Neuronal stem cell (in vitro differentiated cells): ENCODE results near the gene PPP2R5B.

ENCODE experiments used
- DNase-seq: peaks from one replicate; pipeline ENCODE4 v3.0.0-alpha.2; 2013; ENCODE audit warnings: low spot score
- H2AFZ ChIP-seq: one replicate; pipeline ENCODE4 v1.6.1; 2013; ENCODE audit warnings: mild to moderate bottlenecking, low read length, inconsistent platforms
- H2AK5ac ChIP-seq: 2 replicates; pipeline ENCODE4 v1.6.1; 2013; ENCODE audit warnings: low read depth, mild to moderate bottlenecking, inconsistent platforms, low read length, moderate library complexity, mixed read lengths
- H2BK120ac ChIP-seq: 2 replicates; pipeline ENCODE4 v1.6.1; 2013; ENCODE audit warnings: low read depth, mild to moderate bottlenecking, inconsistent platforms, low read length, moderate library complexity, mixed read lengths
- H2BK12ac ChIP-seq: one replicate; pipeline ENCODE4 v1.6.1; 2013; ENCODE audit warnings: low read length, inconsistent platforms
- H2BK15ac ChIP-seq: 2 replicates; pipeline ENCODE4 v1.6.1; 2013; ENCODE audit warnings: mild to moderate bottlenecking, low read length, inconsistent platforms, mixed read lengths
- H2BK5ac ChIP-seq: one replicate; pipeline ENCODE4 v1.6.1; 2013; ENCODE audit warnings: inconsistent platforms, mild to moderate bottlenecking, low read length, moderate library complexity
- H3K14ac ChIP-seq: one replicate; pipeline ENCODE4 v1.6.1; 2013; ENCODE audit warnings: low read length, inconsistent platforms
- H3K18ac ChIP-seq: 2 replicates; pipeline ENCODE4 v1.6.1; 2013; ENCODE audit warnings: low read length, inconsistent platforms
- H3K23ac ChIP-seq: 2 replicates; pipeline ENCODE4 v1.6.1; 2013; ENCODE audit warnings: low read depth, mild to moderate bottlenecking, mixed read lengths, low read length, inconsistent platforms; ENCODE audit not compliant: poor library complexity
- H3K27ac ChIP-seq: replicated peaks from 3 replicates; pipeline ENCODE4 v1.5.1; 2013; ENCODE audit warnings: low read length, inconsistent platforms
- H3K27me3 ChIP-seq, 3 experiments: 2 replicates each; pipeline ENCODE4 v1.6.1; 2013; ENCODE audit warnings: low read length in 3 of 3, mild to moderate bottlenecking in 2 of 3, inconsistent platforms in 1 of 3, low read depth in 1 of 3, mixed read lengths in 1 of 3, moderate library complexity in 1 of 3; ENCODE audit not compliant: control insufficient read depth in 3 of 3, insufficient read depth in 3 of 3
- H3K36me3 ChIP-seq, 2 donors: replicated peaks in 1 of 2; 2 replicates each; pipeline ENCODE4 v1.6.1; 2013; ENCODE audit warnings: low read length in 2 of 2; ENCODE audit not compliant: control insufficient read depth in 2 of 2, insufficient read depth in 2 of 2
- H3K4ac ChIP-seq: 2 replicates; pipeline ENCODE4 v1.6.1; 2013; ENCODE audit warnings: inconsistent platforms, mild to moderate bottlenecking, low read length, moderate library complexity
- H3K4me1 ChIP-seq, 2 donors: 1 replicate in 1 of 2; 2 replicates in 1 of 2; pipeline ENCODE4 v1.6.1; 2013; ENCODE audit warnings: low read length in 2 of 2, low read depth in 1 of 2; ENCODE audit not compliant: control insufficient read depth in 2 of 2, insufficient read depth in 1 of 2
- H3K4me2 ChIP-seq: one replicate; pipeline ENCODE4 v1.6.1; 2013; ENCODE audit warnings: mild to moderate bottlenecking, low read length, inconsistent platforms; ENCODE audit not compliant: insufficient read depth, poor library complexity, severe bottlenecking
- H3K4me3 ChIP-seq, 2 donors: 2 replicates each; pipeline ENCODE4 v1.5.1; 2013; ENCODE audit warnings: low read length in 2 of 2, mild to moderate bottlenecking in 2 of 2, inconsistent platforms in 1 of 2, moderate library complexity in 1 of 2
- H3K79me1 ChIP-seq: one replicate; pipeline ENCODE4 v1.6.1; 2013; ENCODE audit warnings: low read depth, mild to moderate bottlenecking, inconsistent platforms, low read length, moderate library complexity
- H3K9ac ChIP-seq: one replicate; pipeline ENCODE4 v1.6.1; 2013; ENCODE audit warnings: mild to moderate bottlenecking, low read depth, low read length, inconsistent platforms; ENCODE audit not compliant: poor library complexity
- H3K9me3 ChIP-seq, 2 donors: replicated peaks in 1 of 2; 2 replicates each; pipeline versions ENCODE3 to v1.6.1; 2013; ENCODE audit warnings: low read length in 2 of 2, mild to moderate bottlenecking in 2 of 2, inconsistent platforms in 1 of 2, low read depth in 1 of 2, mixed read lengths in 1 of 2, moderate library complexity in 1 of 2; ENCODE audit not compliant: control insufficient read depth in 2 of 2, insufficient read depth in 1 of 2
- H4K8ac ChIP-seq: one replicate; pipeline ENCODE4 v1.6.1; 2013; ENCODE audit warnings: low read depth, mild to moderate bottlenecking, inconsistent platforms, low read length, moderate library complexity
- H4K91ac ChIP-seq: one replicate; pipeline ENCODE4 v1.6.1; 2013; ENCODE audit warnings: low read length, low read depth, mild to moderate bottlenecking, inconsistent platforms; ENCODE audit not compliant: poor library complexity
- WGBS, 2 donors: extraction: QIAGEN DNeasy Blood & Tissue Kit; methylation state at CpG; one replicate each; pipeline ENCODE4 v1.1.7; 2013; ENCODE audit warnings: missing lambda C conversion rate in 2 of 2, mixed read lengths in 1 of 2; ENCODE audit not compliant: insufficient read length in 2 of 2, insufficient replicate concordance in 1 of 2; ENCODE audit errors: extremely low coverage in 2 of 2; 5-methylcytosine and 5-hydroxymethylcytosine counted together

Gene PPP2R5B

DNA sequence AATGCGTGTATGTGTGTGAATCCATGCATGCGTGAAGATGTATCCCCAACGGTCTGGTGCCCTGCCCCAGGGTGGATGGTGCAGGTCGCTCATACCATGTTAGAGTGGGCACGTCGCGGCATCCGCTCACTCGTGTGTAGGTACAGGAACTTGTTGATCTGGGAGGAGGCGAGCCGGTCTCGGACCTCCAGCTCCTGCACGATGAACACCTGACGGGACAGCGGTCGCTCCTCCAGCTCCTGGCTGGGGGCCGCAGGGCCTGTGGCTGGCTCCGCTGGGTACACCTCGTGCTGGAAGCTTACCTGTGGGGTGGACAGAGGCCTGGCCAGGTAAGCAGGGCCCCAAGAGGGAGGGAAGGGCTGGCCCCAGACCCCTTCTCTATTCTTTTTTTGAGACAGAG is 25.9 kb upstream of the PPP2R5B start:
- H3K27me3 ChIP-seq, result no peaks in the 10 kb centered on the region
- H2AK5ac ChIP-seq, result no peak overlapping the region
- WGBS, 2 donors, result no CpG with 5 or more reads among the region's 19 CpGs
- no peak overlapping the region for H3K4ac ChIP-seq
- H3K36me3 ChIP-seq, result peaks cover 22 to 26% of the 10 kb centered on the region in 2 donors
- H2BK120ac ChIP-seq, result no peak overlapping the region
- no peak overlapping the region for H4K91ac ChIP-seq
- peaks cover 1% of the 10 kb centered on the region for H3K79me1 ChIP-seq
- no peak overlapping the region for H2BK5ac ChIP-seq
- peak overlapping the region; percentile 73 for H3K23ac ChIP-seq
- H3K27ac ChIP-seq, result no peak overlapping the region
- no peak overlapping the region for H2BK15ac ChIP-seq
- no peak overlapping the region for H2AFZ ChIP-seq
- no peaks in the 10 kb centered on the region for H3K9me3 ChIP-seq
- H3K4me3 ChIP-seq, result no peak overlapping the region
- no peak overlapping the region for H3K9ac ChIP-seq
- peak overlapping the region; percentile 43 for H4K8ac ChIP-seq
- H3K4me2 ChIP-seq, result no peak overlapping the region
- H3K4me1 ChIP-seq, result peaks cover 0 to 2% of the 10 kb centered on the region in 2 donors
- H3K18ac ChIP-seq, result no peak overlapping the region
- no peak for DNase-seq
- no peak overlapping the region for H2BK12ac ChIP-seq
- peak overlapping the region; percentile 56 for H3K14ac ChIP-seq

DNA sequence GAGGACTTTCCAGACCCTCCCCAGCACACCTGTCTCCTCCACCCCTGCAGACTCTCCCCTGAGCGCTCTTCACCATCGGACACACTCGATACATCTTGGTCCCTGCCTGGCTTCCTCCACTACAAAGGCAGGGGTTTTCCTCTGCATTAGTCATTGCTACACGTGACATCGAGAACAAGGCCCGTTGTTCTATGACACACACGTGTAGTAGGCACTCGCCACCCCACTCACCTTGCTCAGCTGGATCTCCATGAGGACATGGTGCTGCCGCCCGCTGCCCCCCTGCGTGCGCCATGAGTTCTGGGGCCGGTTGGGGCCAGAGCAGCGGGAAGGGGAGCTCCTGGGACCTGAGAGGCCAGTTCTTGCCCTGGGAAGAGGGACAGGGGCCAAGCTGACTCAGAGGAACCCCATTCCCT is 24.2 kb upstream of the PPP2R5B start:
- Histone ChIP-seq H3K79me1 (no peaks in the 10 kb centered on the region), H3K36me3 (peaks cover 25 to 32% of the 10 kb centered on the region in 2 donors), H3K9ac (no peak overlapping the region), H3K4me1 (no peaks in the 10 kb centered on the region), H2BK5ac (no peak overlapping the region), H2BK120ac (no peak overlapping the region), H3K27me3 (no peaks in the 10 kb centered on the region), H4K91ac (no peak overlapping the region), H3K4ac (no peak overlapping the region), H2BK15ac (no peak overlapping the region), H2AK5ac (no peak overlapping the region), H3K14ac (no peak overlapping the region), H4K8ac (no peak overlapping the region), H3K18ac (no peak overlapping the region), H3K23ac (no peak overlapping the region), H3K4me3 (no peak overlapping the region), H3K4me2 (no peak overlapping the region), H3K27ac (no peak overlapping the region), H2BK12ac (no peak overlapping the region), H3K9me3 (no peaks in the 10 kb centered on the region), H2AFZ (no peak overlapping the region)
- no CpG with 5 or more reads among the region's 14 CpGs for WGBS, 2 donors
- no peak for DNase-seq

DNA sequence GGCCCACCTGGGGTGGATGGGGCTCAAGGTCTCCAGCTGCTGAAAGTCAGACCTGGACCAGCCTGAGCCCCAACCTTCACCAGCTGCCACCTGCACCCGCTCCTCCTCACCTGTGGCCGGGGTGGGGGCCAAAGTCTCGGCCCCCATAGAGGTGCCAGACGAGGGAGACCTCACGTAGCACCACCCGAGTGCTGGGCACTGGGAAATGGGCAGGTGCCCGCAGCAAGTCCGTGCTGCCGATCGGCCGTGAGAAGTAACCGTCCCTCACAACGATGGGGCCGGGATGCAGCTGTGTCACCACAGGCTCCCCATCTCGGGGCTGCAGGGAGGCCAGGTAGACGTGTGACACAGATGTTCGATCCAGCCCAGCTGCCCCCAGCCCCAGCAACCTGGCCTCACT is 23.7 kb upstream of the PPP2R5B start:
- H3K23ac ChIP-seq, result no peak overlapping the region
- no peak overlapping the region for H2AK5ac ChIP-seq
- no peaks in the 10 kb centered on the region for H3K4me1 ChIP-seq
- H3K18ac ChIP-seq, result no peak overlapping the region
- H2AFZ ChIP-seq, result no peak overlapping the region
- H3K4me2 ChIP-seq, result no peak overlapping the region
- peaks cover 2% of the 10 kb centered on the region for H3K79me1 ChIP-seq
- no peak overlapping the region for H4K8ac ChIP-seq
- no peak overlapping the region for H2BK15ac ChIP-seq
- no CpG with 5 or more reads among the region's 17 CpGs for WGBS, 2 donors
- DNase-seq, result no peak
- H2BK5ac ChIP-seq, result no peak overlapping the region
- no peak overlapping the region for H3K4ac ChIP-seq
- no peak overlapping the region for H3K9ac ChIP-seq
- no peak overlapping the region for H3K27ac ChIP-seq
- H3K36me3 ChIP-seq, result peaks cover 28 to 37% of the 10 kb centered on the region in 2 donors
- H4K91ac ChIP-seq, result no peak overlapping the region
- H2BK120ac ChIP-seq, result no peak overlapping the region
- no peaks in the 10 kb centered on the region for H3K9me3 ChIP-seq
- no peaks in the 10 kb centered on the region for H3K27me3 ChIP-seq
- H3K14ac ChIP-seq, result no peak overlapping the region
- no peak overlapping the region for H3K4me3 ChIP-seq
- no peak overlapping the region for H2BK12ac ChIP-seq

DNA sequence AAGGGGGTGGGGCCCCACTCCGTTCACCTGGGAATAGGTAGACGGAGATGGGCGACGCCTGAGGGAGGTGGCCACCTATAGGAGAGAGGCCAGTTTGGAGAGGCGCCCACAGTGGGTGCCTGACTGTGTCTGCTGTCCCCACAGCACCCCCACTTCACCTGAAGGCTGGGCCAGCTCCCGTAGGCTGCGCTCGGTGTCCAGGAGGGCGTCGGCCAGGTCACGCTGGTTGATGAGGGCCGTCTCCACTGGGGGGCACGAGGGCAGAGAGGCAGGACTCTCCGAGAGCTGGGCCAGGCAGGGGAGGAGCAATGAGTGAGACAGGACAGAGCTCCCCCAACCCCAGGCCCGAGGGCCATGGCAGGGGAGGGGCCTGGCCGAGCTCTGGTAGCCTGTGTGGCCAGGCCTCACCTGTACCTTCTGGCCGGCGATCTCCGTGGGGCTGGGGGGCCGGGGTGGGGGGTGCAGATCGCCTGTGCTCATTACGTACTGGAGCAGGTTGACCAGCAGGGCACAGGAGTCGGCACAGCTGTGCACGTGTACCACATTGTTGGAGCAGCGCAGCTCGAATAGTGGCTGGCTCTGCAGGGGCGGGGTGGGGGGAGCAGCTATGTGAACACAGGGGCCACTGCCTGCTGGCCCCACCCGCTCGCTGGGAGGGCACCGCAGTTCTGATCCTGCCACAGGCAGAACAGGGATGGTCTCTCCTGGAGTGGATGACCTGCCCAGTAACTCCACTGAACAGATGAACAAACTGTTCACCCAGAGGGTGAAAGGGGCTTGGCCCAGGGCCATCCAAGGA is 22.2 kb upstream of the PPP2R5B start:
- no peaks in the 10 kb centered on the region for H3K9me3 ChIP-seq
- H2BK120ac ChIP-seq, result no peak overlapping the region
- H3K27me3 ChIP-seq, result no peaks in the 10 kb centered on the region
- no peak overlapping the region for H3K9ac ChIP-seq
- no peak overlapping the region for H2BK15ac ChIP-seq
- H3K36me3 ChIP-seq, result peaks cover 38 to 47% of the 10 kb centered on the region in 2 donors
- H2AK5ac ChIP-seq, result no peak overlapping the region
- H2BK5ac ChIP-seq, result no peak overlapping the region
- DNase-seq, result no peak
- H2BK12ac ChIP-seq, result no peak overlapping the region
- H3K4me2 ChIP-seq, result no peak overlapping the region
- no peaks in the 10 kb centered on the region for H3K4me1 ChIP-seq
- H3K4me3 ChIP-seq, result no peak overlapping the region
- no peak overlapping the region for H3K4ac ChIP-seq
- no peak overlapping the region for H3K14ac ChIP-seq
- peak overlapping the region; percentile 72 for H4K8ac ChIP-seq
- no peak overlapping the region for H2AFZ ChIP-seq
- H3K18ac ChIP-seq, result no peak overlapping the region
- H3K23ac ChIP-seq, result peak overlapping the region; percentile 43
- peaks cover 4% of the 10 kb centered on the region for H3K79me1 ChIP-seq
- H4K91ac ChIP-seq, result no peak overlapping the region
- H3K27ac ChIP-seq, result no peak overlapping the region
- WGBS, 2 donors, result no CpG with 5 or more reads among the region's 30 CpGs
